Measurements from ENCODE around the gene NAAA. TPM values are rescaled to one million over a fixed set of nuclear protein-coding genes. Genes with fewer than 3 reads are reported as not detected.

NAAA gene
- total RNA-seq, 1 donor from 2014 or later: 22.9 TPM

Other genes with a start within 250 kb of the NAAA start
- gene USO1, start 216.4 kb downstream of the NAAA start, total RNA-seq: 44.3 TPM
- gene PPEF2, start 38.6 kb downstream of the NAAA start, total RNA-seq: not detected
- gene SDAD1, start 49.9 kb upstream of the NAAA start, total RNA-seq: 27.5 TPM
- not detected for gene CXCL9, start 66.5 kb upstream of the NAAA start, total RNA-seq
- gene CXCL10, start 82.5 kb upstream of the NAAA start, total RNA-seq: 0.32 TPM
- 0.24 TPM for gene CXCL11, start 95.1 kb upstream of the NAAA start, total RNA-seq
- gene ART3, start 133.7 kb upstream of the NAAA start, total RNA-seq: not detected
- gene NUP54, start 207.4 kb upstream of the NAAA start, total RNA-seq: 31.7 TPM

Data from esophagus mucosa (tissue), 1 donor.